GM12878 (cell line): Measurements from ENCODE around the gene ACSS1. TPM values are rescaled to one million over a fixed set of nuclear protein-coding genes. Genes with fewer than 3 reads are reported as not detected.

Experiments
- ATAC-seq: fragments of 200-7000 bp; cut with Tn5 transposase; 3 replicates; pipeline ENCODE4 v1.9.1; 2020; ENCODE audit warnings: mild to moderate bottlenecking, moderate library complexity
- BruUV-seq: library from RNA; stranded (reverse); fragments of 400-500 nt; replicated peaks from 2 replicates; lab custom pipeline; 2021; lab: Mats Ljungman, UMichigan
- CTCF ChIA-PET: fragments of 300-600 bp; sonication (Branson Sonifier 250); formaldehyde crosslinking; extraction: SDS; loops from one replicate; lab custom pipeline; 2021; ENCODE audit warnings: inconsistent platforms; lab: Yijun Ruan, JAX
- POLR2A ChIA-PET: fragments of 350-600 bp; formaldehyde crosslinking; extraction: SDS; loops from one replicate; lab custom pipeline; 2021; ENCODE audit warnings: inconsistent platforms; lab: Charles Lee
- RAD21 ChIA-PET: fragments of 300-600 bp; sonication (Branson Sonifier 250); formaldehyde crosslinking; loops from one replicate; lab custom pipeline; 2023; ENCODE audit warnings: antibody characterized with exemption; ENCODE audit not compliant: unreplicated experiment; lab: Charles Lee
- SMC1A ChIA-PET: fragments of 300-600 bp; sonication (Branson Sonifier 250); formaldehyde crosslinking; loops from one replicate; lab custom pipeline; 2023; ENCODE audit not compliant: unreplicated experiment, uncharacterized antibody; lab: Charles Lee
- DNase-seq: peaks from one replicate; pipeline ENCODE4 v3.0.0-alpha.2; 2011; ENCODE audit warnings: low read depth, low spot score
- FAIRE-seq: peaks from 3 replicates; lab custom pipeline; 2011; peaks lifted over from hg19 to GRCh38; lab: Jason Lieb, UNC
- H2AFZ ChIP-seq: 2 replicates; pipeline ENCODE4 v1.6.0; 2011; ENCODE audit warnings: low read depth, low read length, control low read depth; ENCODE audit not compliant: control insufficient read depth
- H3K27ac ChIP-seq: 2 replicates; pipeline ENCODE4 v1.5.1; 2011; ENCODE audit warnings: control low read depth; ENCODE audit not compliant: control insufficient read depth, insufficient read depth
- H3K27me3 ChIP-seq, 2 experiments: replicated peaks in 1 of 2; 2 replicates each; pipeline versions ENCODE4 v1.6.0 to v1.6.1; 2011; ENCODE audit warnings: low read length in 1 of 2; ENCODE audit not compliant: control insufficient read depth in 2 of 2, insufficient read depth in 2 of 2
- H3K36me3 ChIP-seq, 2 experiments: 2 replicates each; pipeline ENCODE4 v1.5.1; 2011; ENCODE audit warnings: low read length in 1 of 2; ENCODE audit not compliant: control insufficient read depth in 2 of 2, insufficient read depth in 2 of 2
- H3K4me1 ChIP-seq: 2 replicates; pipeline ENCODE4 v1.6.1; 2011; ENCODE audit warnings: mild to moderate bottlenecking, low read length, moderate library complexity, mixed read lengths; ENCODE audit not compliant: control insufficient read depth, insufficient read depth
- H3K4me2 ChIP-seq: 2 replicates; pipeline ENCODE4 v1.6.0; 2011; ENCODE audit warnings: control low read depth; ENCODE audit not compliant: control insufficient read depth, insufficient read depth
- H3K4me3 ChIP-seq: fragments of 200-600 bp; sonication (generic); 2 replicates; pipeline ENCODE4 v1.5.1; 2016
- H3K79me2 ChIP-seq: 2 replicates; pipeline ENCODE4 v1.6.0; 2011; ENCODE audit warnings: low read length; ENCODE audit not compliant: control insufficient read depth, insufficient read depth
- H3K9ac ChIP-seq: 2 replicates; pipeline ENCODE4 v1.8.0; 2011; ENCODE audit warnings: low read length, control low read depth, mixed read lengths; ENCODE audit not compliant: control insufficient read depth, insufficient read depth
- H3K9me3 ChIP-seq: replicated peaks from 3 replicates; pipeline ENCODE4 v1.5.1; 2011; ENCODE audit warnings: mild to moderate bottlenecking, low read length; ENCODE audit not compliant: control insufficient read depth, insufficient read depth
- H4K20me1 ChIP-seq: 2 replicates; pipeline ENCODE4 v1.6.0; 2011; ENCODE audit not compliant: control insufficient read depth, insufficient read depth
- BACH1 ChIP-seq: fragments of 450-650 bp; IDR thresholded peaks from 2 replicates; pipeline ENCODE4 v1.6.1; 2017; ENCODE audit warnings: mild to moderate bottlenecking, borderline replicate concordance
- MYB ChIP-seq: fragments of 150-350 bp; IDR thresholded peaks from 2 replicates; pipeline ENCODE4 v1.6.1; 2014; ENCODE audit warnings: mild to moderate bottlenecking, low read depth, low read length, borderline replicate concordance
- PML ChIP-seq: IDR thresholded peaks from 2 replicates; pipeline ENCODE4 v1.6.1; 2012; ENCODE audit warnings: low read length, inconsistent platforms
- RBBP5 ChIP-seq: fragments of 200-600 bp; sonication (generic); conservative IDR thresholded peaks from 2 replicates; pipeline ENCODE4 v1.6.1; 2016
- SP1 ChIP-seq: IDR thresholded peaks from one replicate; pipeline ENCODE4 v1.6.1; 2011; ENCODE audit warnings: low read depth, low read length
- WGBS: methylation state at CpG from one replicate; pipeline ENCODE4 v1.1.6; 2016; ENCODE audit warnings: low lambda C conversion rate; ENCODE audit not compliant: insufficient replicate concordance, insufficient coverage; ENCODE audit errors: missing lambda C conversion rate; 5-methylcytosine and 5-hydroxymethylcytosine counted together
- in situ Hi-C: fragments of 300-500 bp; cut with MboI; formaldehyde crosslinking; loops from 9 replicates; pipeline ENCODE4 v1.14.3; 2018; ENCODE audit warnings: mixed read lengths
- intact Hi-C: fragments of 100-400 bp; cut with micrococcal nuclease; formaldehyde crosslinking; loops from one replicate; pipeline ENCODE4 v1.14.2; 2022; ENCODE audit not compliant: unreplicated experiment
- polyA plus RNA-seq, 11 experiments: library from polyadenylated mRNA; depleted of rRNA in 4 of 11; unstranded in 6 of 11; stranded (reverse) in 5 of 11; fragments of >200 nt; fragmentation: Nextera tagmentation in 4 of 11; fragmentation: Illumina TruSeq in 1 of 11; extraction: Ambion mirVana in 4 of 11; extraction: Trizol in 1 of 11; gene quantifications; 1 replicate in 1 of 11; 2 replicates in 10 of 11; pipeline versions ENCODE4 v1.2.1 to v1.2.3, GENCODE V29; 2011 to 2016; ENCODE audit warnings: inconsistent platforms in 2 of 11, missing spikeins in 2 of 11, low read depth in 1 of 11
- total RNA-seq, 4 experiments: library from RNA; depleted of rRNA in 3 of 4; stranded (reverse); fragments of >200 nt in 3 of 4; fragmentation: Illumina TruSeq in 1 of 4; extraction: Trizol in 1 of 4; gene quantifications; 2 replicates each; pipeline versions ENCODE4 v1.2.1 to v1.2.3, GENCODE V29; 2013 to 2021
- TF ChIP-seq, protein P1 (sequence below): fragments of 450-650 bp; IDR thresholded peaks from 2 replicates; pipeline ENCODE4 v1.6.1; 2017; ENCODE audit warnings: mild to moderate bottlenecking, moderate library complexity
- TF ChIP-seq, protein P2 (sequence below): fragments of 450-650 bp; IDR thresholded peaks from 2 replicates; pipeline ENCODE4 v1.6.1; 2017; ENCODE audit warnings: borderline replicate concordance
- TF ChIP-seq, protein P3 (sequence below): fragments of 450-650 bp; IDR thresholded peaks from 2 replicates; pipeline ENCODE4 v1.6.1; 2017; ENCODE audit warnings: mild to moderate bottlenecking

The ACSS1 gene
- total and polyA plus RNA-seq, 10 of the 15 experiments (the other 5 are each of a cell fraction or from before 2014, with no cell fraction given) = 1.3 to 44.9 (median 31.1) TPM

DNA sequence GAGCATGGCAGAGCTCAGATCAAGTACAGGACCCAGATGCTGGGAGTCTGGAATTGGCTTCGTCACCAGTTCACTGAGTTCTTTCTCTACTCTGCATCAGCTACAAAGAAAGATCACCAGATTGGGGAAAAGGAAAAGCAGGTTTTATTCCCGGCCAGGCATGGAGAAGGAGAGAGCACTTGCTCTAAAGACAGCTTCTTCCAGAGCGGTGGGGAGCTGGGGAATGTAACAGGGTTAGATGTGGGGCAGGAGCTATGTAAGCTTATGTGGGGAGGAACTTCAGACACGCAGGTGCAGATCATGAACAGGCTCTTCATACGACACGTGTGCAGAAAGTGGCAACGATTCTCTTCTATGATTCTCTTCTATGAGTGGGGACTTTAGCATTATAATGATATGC, 4.9 kb upstream of the ACSS1 start:
- Histone ChIP-seq H3K36me3 (no peaks in the 10 kb centered on the region), H3K4me3 (no peak overlapping the region), H4K20me1 (no peaks in the 10 kb centered on the region), H2AFZ (no peak overlapping the region), H3K4me2 (no peak overlapping the region), H3K9me3 (no peaks in the 10 kb centered on the region), H3K4me1 (peaks cover 11% of the 10 kb centered on the region), H3K27ac (no peak overlapping the region), H3K9ac (no peak overlapping the region), H3K27me3 (peaks cover 0 to 4% of the 10 kb centered on the region in 2 experiments; a peak in 2 of 4 replicates), H3K79me2 (no peaks in the 10 kb centered on the region)
- POLR2A ChIA-PET = no interaction called here
- no TSS peak for BruUV-seq
- ATAC-seq (no peak), DNase-seq (no peak), FAIRE-seq (no peak)
- 34% methylated on average over 7 of the region's 7 CpGs for WGBS
- in situ Hi-C loops (loop anchor here (5.0 to 25.0 kb wide), 3 partner anchors 71 to 1701 kb away; partner anchors contain the start of genes APMAP, GZF1 and NXT1), intact Hi-C loops (no loop called here)
- SMC1A ChIA-PET = interaction anchor here (0.7 to 6.4 kb wide), 12 partner anchors 8 to 345 kb away, joined by 3 to 116 read pairs (median 3); partner anchors contain the start of genes APMAP and GINS1
- CTCF ChIA-PET = interaction anchor here (1.1 to 12.6 kb wide), 7 partner anchors 11 to 336 kb away, joined by 3 to 244 read pairs (median 4); partner anchors contain the start of gene APMAP
- TF ChIP-seq, protein P1, sequence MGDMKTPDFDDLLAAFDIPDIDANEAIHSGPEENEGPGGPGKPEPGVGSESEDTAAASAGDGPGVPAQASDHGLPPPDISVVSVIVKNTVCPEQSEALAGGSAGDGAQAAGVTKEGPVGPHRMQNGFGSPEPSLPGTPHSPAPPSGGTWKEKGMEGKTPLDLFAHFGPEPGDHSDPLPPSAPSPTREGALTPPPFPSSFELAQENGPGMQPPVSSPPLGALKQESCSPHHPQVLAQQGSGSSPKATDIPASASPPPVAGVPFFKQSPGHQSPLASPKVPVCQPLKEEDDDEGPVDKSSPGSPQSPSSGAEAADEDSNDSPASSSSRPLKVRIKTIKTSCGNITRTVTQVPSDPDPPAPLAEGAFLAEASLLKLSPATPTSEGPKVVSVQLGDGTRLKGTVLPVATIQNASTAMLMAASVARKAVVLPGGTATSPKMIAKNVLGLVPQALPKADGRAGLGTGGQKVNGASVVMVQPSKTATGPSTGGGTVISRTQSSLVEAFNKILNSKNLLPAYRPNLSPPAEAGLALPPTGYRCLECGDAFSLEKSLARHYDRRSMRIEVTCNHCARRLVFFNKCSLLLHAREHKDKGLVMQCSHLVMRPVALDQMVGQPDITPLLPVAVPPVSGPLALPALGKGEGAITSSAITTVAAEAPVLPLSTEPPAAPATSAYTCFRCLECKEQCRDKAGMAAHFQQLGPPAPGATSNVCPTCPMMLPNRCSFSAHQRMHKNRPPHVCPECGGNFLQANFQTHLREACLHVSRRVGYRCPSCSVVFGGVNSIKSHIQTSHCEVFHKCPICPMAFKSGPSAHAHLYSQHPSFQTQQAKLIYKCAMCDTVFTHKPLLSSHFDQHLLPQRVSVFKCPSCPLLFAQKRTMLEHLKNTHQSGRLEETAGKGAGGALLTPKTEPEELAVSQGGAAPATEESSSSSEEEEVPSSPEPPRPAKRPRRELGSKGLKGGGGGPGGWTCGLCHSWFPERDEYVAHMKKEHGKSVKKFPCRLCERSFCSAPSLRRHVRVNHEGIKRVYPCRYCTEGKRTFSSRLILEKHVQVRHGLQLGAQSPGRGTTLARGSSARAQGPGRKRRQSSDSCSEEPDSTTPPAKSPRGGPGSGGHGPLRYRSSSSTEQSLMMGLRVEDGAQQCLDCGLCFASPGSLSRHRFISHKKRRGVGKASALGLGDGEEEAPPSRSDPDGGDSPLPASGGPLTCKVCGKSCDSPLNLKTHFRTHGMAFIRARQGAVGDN = no peak
- no peak for TF ChIP-seq MYB
- TF ChIP-seq, protein P2, sequence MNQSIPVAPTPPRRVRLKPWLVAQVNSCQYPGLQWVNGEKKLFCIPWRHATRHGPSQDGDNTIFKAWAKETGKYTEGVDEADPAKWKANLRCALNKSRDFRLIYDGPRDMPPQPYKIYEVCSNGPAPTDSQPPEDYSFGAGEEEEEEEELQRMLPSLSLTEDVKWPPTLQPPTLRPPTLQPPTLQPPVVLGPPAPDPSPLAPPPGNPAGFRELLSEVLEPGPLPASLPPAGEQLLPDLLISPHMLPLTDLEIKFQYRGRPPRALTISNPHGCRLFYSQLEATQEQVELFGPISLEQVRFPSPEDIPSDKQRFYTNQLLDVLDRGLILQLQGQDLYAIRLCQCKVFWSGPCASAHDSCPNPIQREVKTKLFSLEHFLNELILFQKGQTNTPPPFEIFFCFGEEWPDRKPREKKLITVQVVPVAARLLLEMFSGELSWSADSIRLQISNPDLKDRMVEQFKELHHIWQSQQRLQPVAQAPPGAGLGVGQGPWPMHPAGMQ = no peak
- TF ChIP-seq PML = no peak
- TF ChIP-seq SP1 = no peak
- TF ChIP-seq BACH1 = no peak
- TF ChIP-seq, protein P3, sequence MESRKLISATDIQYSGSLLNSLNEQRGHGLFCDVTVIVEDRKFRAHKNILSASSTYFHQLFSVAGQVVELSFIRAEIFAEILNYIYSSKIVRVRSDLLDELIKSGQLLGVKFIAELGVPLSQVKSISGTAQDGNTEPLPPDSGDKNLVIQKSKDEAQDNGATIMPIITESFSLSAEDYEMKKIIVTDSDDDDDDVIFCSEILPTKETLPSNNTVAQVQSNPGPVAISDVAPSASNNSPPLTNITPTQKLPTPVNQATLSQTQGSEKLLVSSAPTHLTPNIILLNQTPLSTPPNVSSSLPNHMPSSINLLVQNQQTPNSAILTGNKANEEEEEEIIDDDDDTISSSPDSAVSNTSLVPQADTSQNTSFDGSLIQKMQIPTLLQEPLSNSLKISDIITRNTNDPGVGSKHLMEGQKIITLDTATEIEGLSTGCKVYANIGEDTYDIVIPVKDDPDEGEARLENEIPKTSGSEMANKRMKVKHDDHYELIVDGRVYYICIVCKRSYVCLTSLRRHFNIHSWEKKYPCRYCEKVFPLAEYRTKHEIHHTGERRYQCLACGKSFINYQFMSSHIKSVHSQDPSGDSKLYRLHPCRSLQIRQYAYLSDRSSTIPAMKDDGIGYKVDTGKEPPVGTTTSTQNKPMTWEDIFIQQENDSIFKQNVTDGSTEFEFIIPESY = no peak
- TF ChIP-seq RBBP5 = no peak
- RAD21 ChIA-PET = interaction anchor here (0.8 to 9.2 kb wide), 4 partner anchors 9 to 116 kb away, joined by 3 to 87 read pairs (median 5); partner anchors contain the start of gene APMAP
